ENCODE measurements around the gene MRTFA. TPM values are rescaled to one million over a fixed set of nuclear protein-coding genes. Genes with fewer than 3 reads are reported as not detected.

Gene MRTFA
- total and polyA plus RNA-seq, 9 of the 15 experiments (the other 6 are each of a cell fraction or from before 2014, with no cell fraction given) = 0.84 to 21.1 (median 3.7) TPM

- TF ChIP-seq CHD7 (IDR thresholded peaks at IDR 0.05; ENCODE audit: low read depth, low read length) (no peak), ZNF639 (CRISPR knock-in tag; conservative IDR thresholded peaks at IDR 0.05 in 1 of 2, IDR thresholded peaks at IDR 0.05 in 1 of 2) (no peak), MTA3 (IDR thresholded peaks at IDR 0.05; ENCODE audit: borderline replicate concordance) (0 out of 2 replicates have a peak, but pooled peaks have one; percentile 33), CTCF (IDR thresholded peaks at IDR 0.05 in 2 of 3, conservative IDR thresholded peaks at IDR 0.05 in 1 of 3; ENCODE audit: insufficient read depth in 2 of 3, low read depth in 1 of 3, low read length in 3 of 3) (peak; percentile 75 to 84 (median 84)), NCOR1 (IDR thresholded peaks at IDR 0.05) (peak; percentile 85), ADNP (tag; IDR thresholded peaks at IDR 0.05) (no peak), MAFK (IDR thresholded peaks at IDR 0.05; ENCODE audit: low read length) (0 out of 2 replicates have a peak, but pooled peaks have one; percentile 28), BMI1 (IDR thresholded peaks at IDR 0.05; ENCODE audit: low read length) (no peak), ZC3H4 (CRISPR knock-in tag; IDR thresholded peaks at IDR 0.05; ENCODE audit: borderline replicate concordance) (no peak), ZNF644 (tag; IDR thresholded peaks at IDR 0.05; ENCODE audit: low read depth) (no peak), SRSF7 (optimal IDR thresholded peaks at IDR 0.05; ENCODE audit: low read depth, low read length) (no peak), ETV6 (IDR thresholded peaks at IDR 0.05; ENCODE audit: borderline replicate concordance in 1 of 2, low read depth in 2 of 2, low read length in 1 of 2) (no peak), ETV6 (CRISPR knock-in tag; IDR thresholded peaks at IDR 0.05; ENCODE audit: borderline replicate concordance) (no peak), POLR2B (IDR thresholded peaks at IDR 0.05; ENCODE audit: low read depth, partially characterized antibody) (no peak)
Observed at GRCh38 chr22:40552070-40552469, 84.4 kb downstream of the MRTFA start (continued).
